SK-N-SH treated with all-trans-retinoic acid at 6 μM for 48 hours (cell line): ENCODE data around the gene MGAT3.

Experiments
- ATAC-seq: fragments of 200-7000 bp; cut with Tn5 transposase; 3 replicates; pipeline ENCODE4 v1.9.1; 2020; ENCODE audit warnings: mild to moderate bottlenecking, moderate library complexity
- ARNTL ChIP-seq: fragments of 450-650 bp; formaldehyde crosslinking; IDR thresholded peaks from 2 replicates; pipeline ENCODE4 v1.5.0; 2020; ENCODE audit warnings: low read depth, mild to moderate bottlenecking, moderate library complexity, borderline replicate concordance
- BACH2 ChIP-seq: fragments of 250-450 bp; sonication (Bioruptor Pico); IDR thresholded peaks from 2 replicates; pipeline ENCODE4 v1.9.0; 2021; ENCODE audit warnings: mild to moderate bottlenecking, borderline replicate concordance
- CSDC2 ChIP-seq: fragments of 250-450 bp; sonication (Bioruptor Pico); IDR thresholded peaks from 2 replicates; pipeline ENCODE4 v1.5.0; 2020; ENCODE audit warnings: mild to moderate bottlenecking, moderate library complexity
- ESRRG ChIP-seq: fragments of 250-450 bp; sonication (Bioruptor Pico); IDR thresholded peaks from 2 replicates; pipeline ENCODE4 v1.6.1; 2021; ENCODE audit warnings: mild to moderate bottlenecking
- ISL1 ChIP-seq: fragments of 250-450 bp; sonication (Bioruptor Pico); IDR thresholded peaks from 2 replicates; pipeline ENCODE4 v2.1.2; 2022; ENCODE audit warnings: mild to moderate bottlenecking, moderate library complexity
- OSR1 ChIP-seq: fragments of 250-450 bp; sonication (Bioruptor Pico); IDR thresholded peaks from 2 replicates; pipeline ENCODE4 v1.8.0; 2022; ENCODE audit warnings: moderate library complexity, mild to moderate bottlenecking, inconsistent platforms
- PPARA ChIP-seq: fragments of 250-450 bp; sonication (Bioruptor Pico); IDR thresholded peaks from 2 replicates; pipeline ENCODE4 v1.5.0; 2020; ENCODE audit warnings: mild to moderate bottlenecking, borderline replicate concordance
- RARB ChIP-seq: fragments of 250-450 bp; sonication (Bioruptor Pico); IDR thresholded peaks from 2 replicates; pipeline ENCODE4 v1.8.0; 2021; ENCODE audit warnings: mild to moderate bottlenecking, moderate library complexity
- SNAI2 ChIP-seq: fragments of 250-450 bp; sonication (Bioruptor Pico); IDR thresholded peaks from 2 replicates; pipeline ENCODE4 v1.5.0; 2020; ENCODE audit warnings: mild to moderate bottlenecking, moderate library complexity
- TCF4 ChIP-seq: fragments of 250-450 bp; sonication (Bioruptor Pico); IDR thresholded peaks from 2 replicates; pipeline ENCODE4 v1.8.0; 2021; ENCODE audit warnings: mild to moderate bottlenecking, moderate library complexity, borderline replicate concordance
- TOX ChIP-seq: fragments of 250-450 bp; sonication (Bioruptor Pico); IDR thresholded peaks from 2 replicates; pipeline ENCODE4 v1.8.0; 2021; ENCODE audit warnings: mild to moderate bottlenecking, moderate library complexity, borderline replicate concordance
- ZC3H10 ChIP-seq: fragments of 250-450 bp; sonication (Bioruptor Pico); IDR thresholded peaks from 2 replicates; pipeline ENCODE4 v1.5.1; 2021; ENCODE audit warnings: mild to moderate bottlenecking, moderate library complexity
- ZFP3 ChIP-seq: fragments of 250-450 bp; sonication (Bioruptor Pico); IDR thresholded peaks from 2 replicates; pipeline ENCODE4 v1.5.0; 2020; ENCODE audit warnings: mild to moderate bottlenecking, moderate library complexity
- ZFP30 ChIP-seq: fragments of 450-650 bp; formaldehyde crosslinking; IDR thresholded peaks from 2 replicates; pipeline ENCODE4 v1.5.0; 2022; ENCODE audit warnings: mild to moderate bottlenecking, moderate library complexity
- ZNF565 ChIP-seq: fragments of 450-650 bp; formaldehyde crosslinking; conservative IDR thresholded peaks from 2 replicates; pipeline ENCODE4 v1.5.0; 2020; ENCODE audit warnings: low read depth, mild to moderate bottlenecking, moderate library complexity
- ZNF70 ChIP-seq: fragments of 450-650 bp; formaldehyde crosslinking; IDR thresholded peaks from 2 replicates; pipeline ENCODE4 v1.5.0; 2020; ENCODE audit warnings: mild to moderate bottlenecking, moderate library complexity
- ZNF8 ChIP-seq: fragments of 450-650 bp; formaldehyde crosslinking; IDR thresholded peaks from 2 replicates; pipeline ENCODE4 v1.5.0; 2020; ENCODE audit warnings: mild to moderate bottlenecking, moderate library complexity
- TF ChIP-seq, protein P1 (sequence below): fragments of 250-450 bp; sonication (Bioruptor Pico); IDR thresholded peaks from 2 replicates; pipeline ENCODE4 v1.5.0; 2020; ENCODE audit warnings: mild to moderate bottlenecking, moderate library complexity
- TF ChIP-seq, protein P2 (sequence below): fragments of 250-450 bp; sonication (Bioruptor Pico); IDR thresholded peaks from 2 replicates; pipeline ENCODE4 v1.5.1; 2021; ENCODE audit warnings: mild to moderate bottlenecking, moderate library complexity
- TF ChIP-seq, protein P3 (sequence below): fragments of 250-450 bp; sonication (Bioruptor Pico); IDR thresholded peaks from 2 replicates; pipeline ENCODE4 v1.8.0; 2021; ENCODE audit warnings: low read depth, mild to moderate bottlenecking, moderate library complexity, borderline replicate concordance
- TF ChIP-seq, protein P4 (sequence below): fragments of 250-450 bp; sonication (Bioruptor Pico); IDR thresholded peaks from 2 replicates; pipeline ENCODE4 v1.8.0; 2020; ENCODE audit warnings: mild to moderate bottlenecking, moderate library complexity, borderline replicate concordance
- TF ChIP-seq, protein P5 (sequence below): fragments of 250-450 bp; sonication (Bioruptor Pico); IDR thresholded peaks from 2 replicates; pipeline ENCODE4 v1.5.1; 2020; ENCODE audit warnings: low read depth, mild to moderate bottlenecking, moderate library complexity

MGAT3 gene

DNA sequence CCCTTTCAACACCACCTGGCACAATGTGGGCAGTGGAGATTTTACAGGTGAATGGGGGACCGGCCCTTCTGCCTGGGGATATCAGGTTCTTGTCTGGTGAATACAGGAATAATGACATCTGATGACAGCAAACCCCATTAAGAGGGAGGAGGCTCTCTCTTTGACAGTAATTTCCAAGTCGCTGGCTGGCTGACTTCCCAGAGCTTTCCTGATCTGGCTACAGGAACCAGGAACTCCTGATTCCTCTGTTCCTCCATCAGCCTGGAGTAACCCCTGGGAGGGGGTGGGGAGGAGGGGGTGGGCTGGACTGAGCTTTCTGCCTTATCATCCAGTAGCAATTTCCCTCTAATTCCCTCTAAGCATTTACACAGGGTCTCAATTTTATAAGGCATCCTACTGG, 41.6 kb downstream of the MGAT3 start:
- no peak for ATAC-seq
- no peak for TF ChIP-seq ZNF565 (CRISPR knock-in tag)
- TF ChIP-seq, protein P1, sequence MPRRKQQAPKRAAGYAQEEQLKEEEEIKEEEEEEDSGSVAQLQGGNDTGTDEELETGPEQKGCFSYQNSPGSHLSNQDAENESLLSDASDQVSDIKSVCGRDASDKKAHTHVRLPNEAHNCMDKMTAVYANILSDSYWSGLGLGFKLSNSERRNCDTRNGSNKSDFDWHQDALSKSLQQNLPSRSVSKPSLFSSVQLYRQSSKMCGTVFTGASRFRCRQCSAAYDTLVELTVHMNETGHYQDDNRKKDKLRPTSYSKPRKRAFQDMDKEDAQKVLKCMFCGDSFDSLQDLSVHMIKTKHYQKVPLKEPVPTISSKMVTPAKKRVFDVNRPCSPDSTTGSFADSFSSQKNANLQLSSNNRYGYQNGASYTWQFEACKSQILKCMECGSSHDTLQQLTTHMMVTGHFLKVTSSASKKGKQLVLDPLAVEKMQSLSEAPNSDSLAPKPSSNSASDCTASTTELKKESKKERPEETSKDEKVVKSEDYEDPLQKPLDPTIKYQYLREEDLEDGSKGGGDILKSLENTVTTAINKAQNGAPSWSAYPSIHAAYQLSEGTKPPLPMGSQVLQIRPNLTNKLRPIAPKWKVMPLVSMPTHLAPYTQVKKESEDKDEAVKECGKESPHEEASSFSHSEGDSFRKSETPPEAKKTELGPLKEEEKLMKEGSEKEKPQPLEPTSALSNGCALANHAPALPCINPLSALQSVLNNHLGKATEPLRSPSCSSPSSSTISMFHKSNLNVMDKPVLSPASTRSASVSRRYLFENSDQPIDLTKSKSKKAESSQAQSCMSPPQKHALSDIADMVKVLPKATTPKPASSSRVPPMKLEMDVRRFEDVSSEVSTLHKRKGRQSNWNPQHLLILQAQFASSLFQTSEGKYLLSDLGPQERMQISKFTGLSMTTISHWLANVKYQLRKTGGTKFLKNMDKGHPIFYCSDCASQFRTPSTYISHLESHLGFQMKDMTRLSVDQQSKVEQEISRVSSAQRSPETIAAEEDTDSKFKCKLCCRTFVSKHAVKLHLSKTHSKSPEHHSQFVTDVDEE (CRISPR knock-in tag): no peak
- no peak for TF ChIP-seq TCF4
- TF ChIP-seq RARB (CRISPR knock-in tag): no peak
- TF ChIP-seq, protein P2, sequence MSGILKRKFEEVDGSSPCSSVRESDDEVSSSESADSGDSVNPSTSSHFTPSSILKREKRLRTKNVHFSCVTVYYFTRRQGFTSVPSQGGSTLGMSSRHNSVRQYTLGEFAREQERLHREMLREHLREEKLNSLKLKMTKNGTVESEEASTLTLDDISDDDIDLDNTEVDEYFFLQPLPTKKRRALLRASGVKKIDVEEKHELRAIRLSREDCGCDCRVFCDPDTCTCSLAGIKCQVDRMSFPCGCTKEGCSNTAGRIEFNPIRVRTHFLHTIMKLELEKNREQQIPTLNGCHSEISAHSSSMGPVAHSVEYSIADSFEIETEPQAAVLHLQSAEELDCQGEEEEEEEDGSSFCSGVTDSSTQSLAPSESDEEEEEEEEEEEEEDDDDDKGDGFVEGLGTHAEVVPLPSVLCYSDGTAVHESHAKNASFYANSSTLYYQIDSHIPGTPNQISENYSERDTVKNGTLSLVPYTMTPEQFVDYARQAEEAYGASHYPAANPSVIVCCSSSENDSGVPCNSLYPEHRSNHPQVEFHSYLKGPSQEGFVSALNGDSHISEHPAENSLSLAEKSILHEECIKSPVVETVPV (CRISPR knock-in tag): no peak
- TF ChIP-seq, protein P3, sequence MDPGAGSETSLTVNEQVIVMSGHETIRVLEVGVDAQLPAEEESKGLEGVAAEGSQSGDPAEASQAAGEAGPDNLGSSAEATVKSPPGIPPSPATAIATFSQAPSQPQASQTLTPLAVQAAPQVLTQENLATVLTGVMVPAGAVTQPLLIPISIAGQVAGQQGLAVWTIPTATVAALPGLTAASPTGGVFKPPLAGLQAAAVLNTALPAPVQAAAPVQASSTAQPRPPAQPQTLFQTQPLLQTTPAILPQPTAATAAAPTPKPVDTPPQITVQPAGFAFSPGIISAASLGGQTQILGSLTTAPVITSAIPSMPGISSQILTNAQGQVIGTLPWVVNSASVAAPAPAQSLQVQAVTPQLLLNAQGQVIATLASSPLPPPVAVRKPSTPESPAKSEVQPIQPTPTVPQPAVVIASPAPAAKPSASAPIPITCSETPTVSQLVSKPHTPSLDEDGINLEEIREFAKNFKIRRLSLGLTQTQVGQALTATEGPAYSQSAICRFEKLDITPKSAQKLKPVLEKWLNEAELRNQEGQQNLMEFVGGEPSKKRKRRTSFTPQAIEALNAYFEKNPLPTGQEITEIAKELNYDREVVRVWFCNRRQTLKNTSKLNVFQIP: no peak
- TF ChIP-seq CSDC2 (CRISPR knock-in tag): no peak
- TF ChIP-seq ISL1: no peak
- no peak for TF ChIP-seq ESRRG (CRISPR knock-in tag)
- TF ChIP-seq, protein P4, sequence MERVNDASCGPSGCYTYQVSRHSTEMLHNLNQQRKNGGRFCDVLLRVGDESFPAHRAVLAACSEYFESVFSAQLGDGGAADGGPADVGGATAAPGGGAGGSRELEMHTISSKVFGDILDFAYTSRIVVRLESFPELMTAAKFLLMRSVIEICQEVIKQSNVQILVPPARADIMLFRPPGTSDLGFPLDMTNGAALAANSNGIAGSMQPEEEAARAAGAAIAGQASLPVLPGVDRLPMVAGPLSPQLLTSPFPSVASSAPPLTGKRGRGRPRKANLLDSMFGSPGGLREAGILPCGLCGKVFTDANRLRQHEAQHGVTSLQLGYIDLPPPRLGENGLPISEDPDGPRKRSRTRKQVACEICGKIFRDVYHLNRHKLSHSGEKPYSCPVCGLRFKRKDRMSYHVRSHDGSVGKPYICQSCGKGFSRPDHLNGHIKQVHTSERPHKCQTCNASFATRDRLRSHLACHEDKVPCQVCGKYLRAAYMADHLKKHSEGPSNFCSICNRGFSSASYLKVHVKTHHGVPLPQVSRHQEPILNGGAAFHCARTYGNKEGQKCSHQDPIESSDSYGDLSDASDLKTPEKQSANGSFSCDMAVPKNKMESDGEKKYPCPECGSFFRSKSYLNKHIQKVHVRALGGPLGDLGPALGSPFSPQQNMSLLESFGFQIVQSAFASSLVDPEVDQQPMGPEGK (CRISPR knock-in tag): no peak
- no peak for TF ChIP-seq ZNF70 (CRISPR knock-in tag)
- no peak for TF ChIP-seq BACH2 (CRISPR knock-in tag)
- TF ChIP-seq ZFP3: no peak
- TF ChIP-seq, protein P5, sequence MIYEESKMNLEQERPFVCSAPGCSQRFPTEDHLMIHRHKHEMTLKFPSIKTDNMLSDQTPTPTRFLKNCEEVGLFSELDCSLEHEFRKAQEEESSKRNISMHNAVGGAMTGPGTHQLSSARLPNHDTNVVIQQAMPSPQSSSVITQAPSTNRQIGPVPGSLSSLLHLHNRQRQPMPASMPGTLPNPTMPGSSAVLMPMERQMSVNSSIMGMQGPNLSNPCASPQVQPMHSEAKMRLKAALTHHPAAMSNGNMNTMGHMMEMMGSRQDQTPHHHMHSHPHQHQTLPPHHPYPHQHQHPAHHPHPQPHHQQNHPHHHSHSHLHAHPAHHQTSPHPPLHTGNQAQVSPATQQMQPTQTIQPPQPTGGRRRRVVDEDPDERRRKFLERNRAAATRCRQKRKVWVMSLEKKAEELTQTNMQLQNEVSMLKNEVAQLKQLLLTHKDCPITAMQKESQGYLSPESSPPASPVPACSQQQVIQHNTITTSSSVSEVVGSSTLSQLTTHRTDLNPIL (CRISPR knock-in tag): no peak
- no peak for TF ChIP-seq TOX (CRISPR knock-in tag)
- no peak for TF ChIP-seq OSR1 (CRISPR knock-in tag)
- TF ChIP-seq PPARA: no peak
- no peak for TF ChIP-seq ZC3H10
- no peak for TF ChIP-seq SNAI2 (CRISPR knock-in tag)
- no peak for TF ChIP-seq ZNF8 (CRISPR knock-in tag)

DNA sequence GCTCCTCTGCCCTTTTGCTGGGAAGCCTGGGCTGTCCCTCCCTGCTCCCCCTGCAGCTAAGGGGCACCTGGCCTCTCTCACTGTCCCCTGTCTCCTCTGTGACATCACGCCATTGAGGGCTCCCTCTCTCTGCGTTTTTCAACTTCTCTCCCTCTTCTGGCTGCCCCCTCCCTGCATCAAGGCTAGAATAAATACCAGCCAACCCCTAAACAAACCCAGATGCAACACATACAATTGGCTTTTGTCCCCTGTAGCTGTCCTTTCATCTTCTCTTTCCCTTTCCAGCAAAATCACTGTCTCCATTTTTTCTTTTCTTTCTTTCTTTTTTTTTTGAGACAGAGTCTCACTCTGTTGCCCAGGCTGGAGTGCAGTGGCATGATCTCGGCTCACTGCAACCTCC, 42.0 kb downstream of the MGAT3 start:
- no peak for ATAC-seq
- TF ChIP-seq ISL1 (no peak), CSDC2 (CRISPR knock-in tag) (no peak), ARNTL (no peak), PPARA (no peak), ZFP30 (no peak), TCF4 (no peak), ESRRG (CRISPR knock-in tag) (no peak), TOX (CRISPR knock-in tag) (no peak), RARB (CRISPR knock-in tag) (no peak)
- TF ChIP-seq, protein P4 (CRISPR knock-in tag): no peak
